HCT116 (cell line): ENCODE measurements around the gene SCARB1. TPM values are rescaled to one million over a fixed set of nuclear protein-coding genes. Genes with fewer than 3 reads are reported as not detected.

Experiments used
- ATAC-seq: fragments of 200-7000 bp; cut with Tn5 transposase; 2 replicates; pipeline ENCODE4 v1.9.1; 2020; ENCODE audit warnings: mild to moderate bottlenecking, moderate library complexity
- BruUV-seq: library from RNA; stranded (reverse); fragments of 400-500 nt; replicated peaks from 2 replicates; lab custom pipeline; 2021; lab: Mats Ljungman, UMichigan
- CTCF ChIA-PET: fragments of 300-600 bp; sonication (Branson Sonifier 250); formaldehyde crosslinking; loops from one replicate; lab custom pipeline; 2021; ENCODE audit warnings: antibody characterized with exemption; lab: Charles Lee
- POLR2A ChIA-PET: fragments of 300-600, 350-600 bp; sonication (Branson Sonifier 250); formaldehyde crosslinking; loops from one replicate; lab custom pipeline; 2021; ENCODE audit warnings: antibody characterized with exemption; lab: Charles Lee
- RAD21 ChIA-PET, 2 experiments: fragments of 300-600 bp; sonication (Branson Sonifier 250); formaldehyde crosslinking; loops; one replicate each; lab custom pipeline; 2023; ENCODE audit warnings: low total read pairs in 2 of 2; ENCODE audit not compliant: uncharacterized antibody in 2 of 2, unreplicated experiment in 2 of 2, low non-redundant PET in 1 of 2; lab: Charles Lee
- DNase-seq: peaks from one replicate; pipeline ENCODE4 v3.0.0-alpha.2; 2010; ENCODE audit warnings: low read depth, low spot score
- H2AFZ ChIP-seq: fragments of 200-600 bp; shearing (Covaris generic), sonication (generic); 2 replicates; pipeline ENCODE4 v1.6.1; 2017; ENCODE audit warnings: low read depth, mixed run types, mixed read lengths, antibody characterized with exemption, low read length; ENCODE audit not compliant: poor library complexity, severe bottlenecking
- H3K27ac ChIP-seq: 2 replicates; pipeline ENCODE4 v1.5.1; 2012; ENCODE audit warnings: low read depth, low read length
- H3K27me3 ChIP-seq: fragments of 200-600 bp; sonication (generic); 2 replicates; pipeline ENCODE4 v1.6.1; 2016; ENCODE audit warnings: mixed run types, low read length, mixed read lengths; ENCODE audit not compliant: insufficient read depth
- H3K36me3 ChIP-seq, 2 experiments: fragments of 200-500 bp in 1 of 2; fragments of 200-600 bp in 1 of 2; sonication (Bioruptor generic) in 1 of 2; sonication (generic) in 1 of 2; 2 replicates each; pipeline versions ENCODE4 v1.5.1 to v1.6.1; 2014 to 2016; ENCODE audit warnings: low read length in 2 of 2, inconsistent platforms in 1 of 2, mixed read lengths in 1 of 2, mixed run types in 1 of 2; ENCODE audit not compliant: insufficient read depth in 2 of 2, control insufficient read depth in 1 of 2
- H3K4me1 ChIP-seq, 2 experiments: fragments of 200-600 bp in 1 of 2; sonication (generic) in 1 of 2; 2 replicates each; pipeline versions ENCODE4 v1.5.1 to v1.6.1; 2012 to 2017; ENCODE audit warnings: low read length in 2 of 2, inconsistent platforms in 1 of 2, mild to moderate bottlenecking in 1 of 2, mixed read lengths in 1 of 2, mixed run types in 1 of 2, moderate library complexity in 1 of 2; ENCODE audit not compliant: insufficient read depth in 2 of 2, control insufficient read depth in 1 of 2
- H3K4me2 ChIP-seq: fragments of 200-600 bp; sonication (generic); 2 replicates; pipeline ENCODE4 v1.6.1; 2017; ENCODE audit warnings: mixed run types, low read length, mixed read lengths
- H3K4me3 ChIP-seq, 2 experiments: fragments of 200-600 bp in 1 of 2; sonication (generic) in 1 of 2; replicated peaks in 1 of 2; 2 replicates each; pipeline ENCODE4 v1.5.1; 2011 to 2016; ENCODE audit warnings: low read length in 2 of 2, control low read depth in 1 of 2, low read depth in 1 of 2, mild to moderate bottlenecking in 1 of 2, mixed read lengths in 1 of 2, mixed run types in 1 of 2
- H3K79me2 ChIP-seq: fragments of 200-600 bp; sonication (generic); 2 replicates; pipeline ENCODE4 v1.6.1; 2017; ENCODE audit warnings: mild to moderate bottlenecking, mixed run types, low read length, moderate library complexity, mixed read lengths; ENCODE audit not compliant: insufficient read depth
- H3K9ac ChIP-seq: fragments of 200-600 bp; sonication (generic); 2 replicates; pipeline ENCODE4 v1.6.1; 2016; ENCODE audit warnings: low read length, mixed read lengths
- H3K9me2 ChIP-seq: fragments of 200-600 bp; sonication (generic), shearing (Covaris generic); 2 replicates; pipeline ENCODE4 v1.6.1; 2017; ENCODE audit warnings: mixed run types, mild to moderate bottlenecking, moderate library complexity; ENCODE audit not compliant: insufficient read depth
- H3K9me3 ChIP-seq, 2 experiments: fragments of 200-500 bp in 1 of 2; fragments of 200-600 bp in 1 of 2; sonication (Bioruptor generic) in 1 of 2; sonication (generic) in 1 of 2; 2 replicates each; pipeline ENCODE4 v1.6.1; 2014 to 2017; ENCODE audit warnings: low read length in 2 of 2, mixed read lengths in 2 of 2, inconsistent platforms in 1 of 2, low read depth in 1 of 2, mild to moderate bottlenecking in 1 of 2, mixed run types in 1 of 2, moderate library complexity in 1 of 2; ENCODE audit not compliant: control insufficient read depth in 1 of 2, insufficient read depth in 1 of 2
- H4K20me1 ChIP-seq: fragments of 200-600 bp; sonication (generic), shearing (Covaris generic); 2 replicates; pipeline ENCODE4 v1.6.1; 2017; ENCODE audit warnings: mixed run types, mild to moderate bottlenecking, moderate library complexity; ENCODE audit not compliant: insufficient read depth
- ATF3 ChIP-seq: IDR thresholded peaks from 2 replicates; pipeline ENCODE4 v1.6.1; 2012
- CEBPB ChIP-seq: IDR thresholded peaks from 2 replicates; pipeline ENCODE4 v1.6.1; 2012; ENCODE audit warnings: low read depth
- FOSL1 ChIP-seq: IDR thresholded peaks from 2 replicates; pipeline ENCODE4 v1.6.1; 2012; ENCODE audit warnings: low read depth
- JUND ChIP-seq: IDR thresholded peaks from 2 replicates; pipeline ENCODE4 v1.6.1; 2012
- REST ChIP-seq: IDR thresholded peaks from 2 replicates; pipeline ENCODE4 v1.6.1; 2012; ENCODE audit warnings: low read depth
- SRF ChIP-seq: IDR thresholded peaks from 2 replicates; pipeline ENCODE4 v1.6.1; 2012; ENCODE audit warnings: low read depth
- TCF7L2 ChIP-seq: IDR thresholded peaks from 2 replicates; pipeline ENCODE4 v1.7.0; 2011; ENCODE audit warnings: borderline replicate concordance, inconsistent platforms; ENCODE audit not compliant: insufficient read depth, insufficient read length; ENCODE audit errors: extremely low read depth
- ZBTB33 ChIP-seq: IDR thresholded peaks from 2 replicates; pipeline ENCODE4 v1.6.1; 2011; ENCODE audit warnings: mild to moderate bottlenecking, low read length, moderate library complexity; ENCODE audit not compliant: insufficient replicate concordance; ENCODE audit errors: extremely low read depth
- intact Hi-C: fragments of 100-400 bp; cut with micrococcal nuclease; formaldehyde crosslinking; loops from 2 replicates; pipeline ENCODE4 v1.10.0; 2022
- total RNA-seq: library from RNA; stranded (reverse); gene quantifications from one replicate; pipeline ENCODE4 v1.2.1, GENCODE V29; 2021; ENCODE audit not compliant: unreplicated experiment

Gene SCARB1
- total RNA-seq, 1 experiment from 2014 or later, result 95.5 TPM

- RAD21 ChIA-PET, result interaction anchor here in 1 of 2 experiments (0.8 kb wide), 1 partner anchor 26 kb away, joined by 3 read pairs; no protein-coding TSS in a partner anchor
- no peaks in the 10 kb centered on the region for H3K36me3 ChIP-seq
- H3K9ac ChIP-seq, result no peak overlapping the region
- no peak for TF ChIP-seq FOSL1
- TF ChIP-seq CEBPB, result no peak
- no peak for TF ChIP-seq ATF3
- no peak for TF ChIP-seq TCF7L2
- TF ChIP-seq JUND, result no peak
- TF ChIP-seq ZBTB33, result no peak
- no peak for TF ChIP-seq REST
- no peak for TF ChIP-seq SRF
- H2AFZ ChIP-seq, result no peak overlapping the region
- H3K4me1 ChIP-seq, result peaks cover 0 to 3% of the 10 kb centered on the region in 2 experiments; a peak in 1 of 4 replicates
- peaks cover 13 to 29% of the 10 kb centered on the region in 2 experiments; a peak in 2 of 4 replicates for H3K9me3 ChIP-seq
- no peaks in the 10 kb centered on the region for H4K20me1 ChIP-seq
- DNase-seq (no peak), ATAC-seq (no peak)
- BruUV-seq, result no TSS peak
- no peaks in the 10 kb centered on the region for H3K79me2 ChIP-seq
- intact Hi-C loops, result loop anchor here (1.0 to 5.0 kb wide), 3 partner anchors 199 to 730 kb away; partner anchors contain the start of gene NCOR2
- H3K9me2 ChIP-seq, result no peaks in the 10 kb centered on the region
- H3K27ac ChIP-seq, result no peak overlapping the region
- POLR2A ChIA-PET, result no interaction called here
- no peak overlapping the region for H3K4me3 ChIP-seq
- CTCF ChIA-PET, result interaction anchor here (0.6 to 1.2 kb wide), 4 partner anchors 20 to 713 kb away, joined by 3 read pairs; no protein-coding TSS in a partner anchor
- no peak overlapping the region for H3K4me2 ChIP-seq
- H3K27me3 ChIP-seq, result no peaks in the 10 kb centered on the region
Measured at GRCh38 chr12:124766727-124767065, 97.0 kb downstream of the SCARB1 start.
